Thyroid gland (tissue), 4 donors: Measurements from ENCODE around the gene ARHGAP15. TPM values are rescaled to one million over a fixed set of nuclear protein-coding genes. Genes with fewer than 3 reads are reported as not detected.

Experiments used
- DNase-seq, 2 donors: peaks; one replicate each; pipeline ENCODE4 v3.0.0-alpha.2; 2019
- H3K27ac ChIP-seq, 3 donors: fragments of 200-600 bp; sonication (generic); 1 replicate in 2 of 3; 2 replicates in 1 of 3; pipeline ENCODE4 v1.5.1; 2016 to 2019; ENCODE audit warnings: mild to moderate bottlenecking in 1 of 3, moderate library complexity in 1 of 3
- H3K27me3 ChIP-seq: fragments of 200-600 bp; sonication (generic); one replicate; pipeline ENCODE4 v1.5.1; 2019
- H3K36me3 ChIP-seq, 2 donors: fragments of 200-600 bp; sonication (generic); one replicate each; pipeline ENCODE4 v1.5.1; 2016 to 2019
- H3K4me1 ChIP-seq, 2 donors: fragments of 200-600 bp; sonication (generic); one replicate each; pipeline ENCODE4 v1.5.1; 2017 to 2019
- H3K4me3 ChIP-seq, 3 donors: fragments of 200-600 bp; sonication (generic); replicated peaks in 1 of 3; 1 replicate in 2 of 3; 2 replicates in 1 of 3; pipeline ENCODE4 v1.5.1; 2016; ENCODE audit warnings: mild to moderate bottlenecking in 1 of 3
- H3K9me3 ChIP-seq: fragments of 200-600 bp; sonication (generic); one replicate; pipeline ENCODE4 v1.5.1; 2017
- POLR2A ChIP-seq, 2 donors: fragments of 450-650 bp; IDR thresholded peaks; one replicate each; pipeline ENCODE4 v1.6.1; 2017; ENCODE audit warnings: antibody characterized with exemption in 2 of 2, mild to moderate bottlenecking in 2 of 2, moderate library complexity in 1 of 2
- WGBS, 2 donors: methylation state at CpG; one replicate each; pipeline ENCODE4 v1.1.5; 2017; 5-methylcytosine and 5-hydroxymethylcytosine counted together
- intact Hi-C: fragments of 100-400 bp; cut with DNase I; formaldehyde crosslinking; loops from one replicate; pipeline ENCODE4 v1.15.1; 2023
- total RNA-seq, 4 donors: library from RNA; depleted of rRNA; stranded (reverse); fragments of >200 nt; gene quantifications; one replicate each; pipeline ENCODE4 v1.2.3, GENCODE V29; 2016
- TF ChIP-seq, protein P1 (sequence below), 6 experiments: fragments of 200-600 bp in 3 of 6; fragments of 450-650 bp in 3 of 6; sonication (generic) in 3 of 6; IDR thresholded peaks; one replicate each; pipeline ENCODE4 v1.5.1; 2016 to 2019; ENCODE audit warnings: antibody characterized with exemption in 6 of 6, mild to moderate bottlenecking in 2 of 6, inconsistent platforms in 1 of 6, moderate library complexity in 1 of 6

ARHGAP15 gene
- total RNA-seq, 4 donors from 2014 or later: 9.8 to 24.4 (median 11.9) TPM

DNA sequence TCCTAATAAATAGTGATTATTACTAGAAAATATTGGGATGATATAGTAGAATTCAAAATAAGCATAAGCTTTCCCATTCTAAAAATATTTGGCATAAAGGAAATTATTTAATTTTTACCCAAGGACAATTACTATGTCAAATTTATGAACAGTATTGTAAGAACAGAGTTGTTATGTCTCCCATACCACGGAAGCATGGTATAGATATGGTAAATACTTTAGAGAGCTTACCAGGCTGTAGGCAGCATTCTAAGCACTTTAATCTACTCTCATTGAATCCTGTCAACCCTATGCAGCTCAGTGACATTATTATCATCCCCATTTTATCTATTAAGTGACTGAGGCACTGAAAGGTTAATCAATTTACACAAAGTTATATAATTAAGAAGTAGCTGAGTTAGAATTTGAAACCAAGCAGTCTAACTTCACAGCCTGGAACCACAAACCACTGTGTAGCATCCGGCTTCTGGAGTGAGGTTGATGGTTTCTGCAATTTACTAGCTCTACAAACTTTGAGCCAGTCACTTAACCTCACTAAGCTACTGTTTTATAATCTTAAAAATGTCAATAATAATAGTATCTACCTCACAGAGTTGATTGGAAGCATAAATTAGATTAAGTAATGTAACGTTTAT is 323.7 kb downstream of the ARHGAP15 start:
- H3K36me3 ChIP-seq: no peaks in the 10 kb centered on the region
- no peaks in the 10 kb centered on the region for H3K27me3 ChIP-seq
- no peaks in the 10 kb centered on the region for H3K9me3 ChIP-seq
- WGBS, 2 donors: 85 to 86% methylated on average over 3 of the region's 3 CpGs
- no peak overlapping the region for H3K4me3 ChIP-seq
- H3K27ac ChIP-seq: no peak overlapping the region
- intact Hi-C loops: no loop called here
- no peaks in the 10 kb centered on the region for H3K4me1 ChIP-seq
- TF ChIP-seq, protein P1, sequence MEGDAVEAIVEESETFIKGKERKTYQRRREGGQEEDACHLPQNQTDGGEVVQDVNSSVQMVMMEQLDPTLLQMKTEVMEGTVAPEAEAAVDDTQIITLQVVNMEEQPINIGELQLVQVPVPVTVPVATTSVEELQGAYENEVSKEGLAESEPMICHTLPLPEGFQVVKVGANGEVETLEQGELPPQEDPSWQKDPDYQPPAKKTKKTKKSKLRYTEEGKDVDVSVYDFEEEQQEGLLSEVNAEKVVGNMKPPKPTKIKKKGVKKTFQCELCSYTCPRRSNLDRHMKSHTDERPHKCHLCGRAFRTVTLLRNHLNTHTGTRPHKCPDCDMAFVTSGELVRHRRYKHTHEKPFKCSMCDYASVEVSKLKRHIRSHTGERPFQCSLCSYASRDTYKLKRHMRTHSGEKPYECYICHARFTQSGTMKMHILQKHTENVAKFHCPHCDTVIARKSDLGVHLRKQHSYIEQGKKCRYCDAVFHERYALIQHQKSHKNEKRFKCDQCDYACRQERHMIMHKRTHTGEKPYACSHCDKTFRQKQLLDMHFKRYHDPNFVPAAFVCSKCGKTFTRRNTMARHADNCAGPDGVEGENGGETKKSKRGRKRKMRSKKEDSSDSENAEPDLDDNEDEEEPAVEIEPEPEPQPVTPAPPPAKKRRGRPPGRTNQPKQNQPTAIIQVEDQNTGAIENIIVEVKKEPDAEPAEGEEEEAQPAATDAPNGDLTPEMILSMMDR (IDR thresholded peaks at IDR 0.05): no peak
- no peak for TF ChIP-seq POLR2A (IDR thresholded peaks at IDR 0.05)
- DNase-seq: no peak

DNA sequence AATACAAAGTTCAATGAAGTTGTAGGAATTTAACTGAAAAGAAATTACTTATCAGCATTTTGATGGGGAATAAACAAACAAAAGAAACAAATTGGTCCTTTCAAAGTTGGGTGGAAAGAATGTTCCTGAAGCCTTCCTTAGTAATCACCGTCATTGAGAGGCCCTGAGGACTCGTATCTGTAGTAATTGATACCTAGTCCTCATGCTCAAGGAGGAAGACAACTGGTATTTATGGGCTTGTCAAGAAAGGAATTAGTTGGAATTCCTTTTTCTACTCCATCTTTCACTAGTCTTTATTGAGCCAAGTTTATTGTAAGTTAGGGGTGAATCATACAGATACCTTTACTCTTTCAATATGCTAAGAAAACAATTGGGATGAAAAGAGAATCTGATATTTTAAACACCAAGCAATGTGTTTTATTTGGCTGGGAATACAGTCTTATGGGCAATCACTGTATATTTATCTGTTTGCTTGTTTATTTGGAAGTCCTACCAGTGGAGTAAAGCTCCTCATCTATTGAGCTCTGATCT is 324.8 kb downstream of the ARHGAP15 start:
- Histone ChIP-seq H3K9me3 (no peaks in the 10 kb centered on the region), H3K4me1 (peaks cover 0 to 5% of the 10 kb centered on the region in 2 donors), H3K36me3 (no peaks in the 10 kb centered on the region), H3K27ac (no peak overlapping the region), H3K4me3 (no peak overlapping the region), H3K27me3 (no peaks in the 10 kb centered on the region)
- 86 to 87% methylated on average over 2 of the region's 2 CpGs for WGBS, 2 donors
- DNase-seq: no peak
- intact Hi-C loops: no loop called here
- TF ChIP-seq, protein P1 (IDR thresholded peaks at IDR 0.05): no peak

DNA sequence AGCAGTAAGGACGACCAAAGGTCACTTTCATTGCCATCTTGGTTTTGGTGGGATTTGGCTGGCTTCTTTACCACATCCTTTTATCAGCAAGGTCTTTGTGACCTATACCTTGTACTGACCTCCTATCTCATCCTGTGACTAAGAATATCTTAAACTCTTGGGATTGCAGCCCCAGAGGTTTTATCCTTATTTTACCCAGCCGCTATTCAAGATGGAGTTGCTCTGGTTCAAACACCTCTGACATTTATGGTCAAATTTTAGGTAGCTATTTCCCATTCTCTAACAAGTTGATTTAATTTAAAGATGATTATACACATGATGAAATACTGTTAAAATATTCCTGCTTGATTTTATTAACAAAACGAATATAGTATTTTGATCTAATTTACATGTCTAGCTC is 326.1 kb downstream of the ARHGAP15 start:
- intact Hi-C loops: no loop called here
- Histone ChIP-seq H3K27me3 (no peaks in the 10 kb centered on the region), H3K27ac (no peak overlapping the region), H3K36me3 (no peaks in the 10 kb centered on the region), H3K4me1 (peaks cover 0 to 5% of the 10 kb centered on the region in 2 donors), H3K4me3 (no peak overlapping the region), H3K9me3 (no peaks in the 10 kb centered on the region)
- TF ChIP-seq, protein P1 (IDR thresholded peaks at IDR 0.05): no peak
- no peak for TF ChIP-seq POLR2A (IDR thresholded peaks at IDR 0.05)
- 96 to 98% methylated on average over 3 of the region's 3 CpGs for WGBS, 2 donors
- no peak for DNase-seq

DNA sequence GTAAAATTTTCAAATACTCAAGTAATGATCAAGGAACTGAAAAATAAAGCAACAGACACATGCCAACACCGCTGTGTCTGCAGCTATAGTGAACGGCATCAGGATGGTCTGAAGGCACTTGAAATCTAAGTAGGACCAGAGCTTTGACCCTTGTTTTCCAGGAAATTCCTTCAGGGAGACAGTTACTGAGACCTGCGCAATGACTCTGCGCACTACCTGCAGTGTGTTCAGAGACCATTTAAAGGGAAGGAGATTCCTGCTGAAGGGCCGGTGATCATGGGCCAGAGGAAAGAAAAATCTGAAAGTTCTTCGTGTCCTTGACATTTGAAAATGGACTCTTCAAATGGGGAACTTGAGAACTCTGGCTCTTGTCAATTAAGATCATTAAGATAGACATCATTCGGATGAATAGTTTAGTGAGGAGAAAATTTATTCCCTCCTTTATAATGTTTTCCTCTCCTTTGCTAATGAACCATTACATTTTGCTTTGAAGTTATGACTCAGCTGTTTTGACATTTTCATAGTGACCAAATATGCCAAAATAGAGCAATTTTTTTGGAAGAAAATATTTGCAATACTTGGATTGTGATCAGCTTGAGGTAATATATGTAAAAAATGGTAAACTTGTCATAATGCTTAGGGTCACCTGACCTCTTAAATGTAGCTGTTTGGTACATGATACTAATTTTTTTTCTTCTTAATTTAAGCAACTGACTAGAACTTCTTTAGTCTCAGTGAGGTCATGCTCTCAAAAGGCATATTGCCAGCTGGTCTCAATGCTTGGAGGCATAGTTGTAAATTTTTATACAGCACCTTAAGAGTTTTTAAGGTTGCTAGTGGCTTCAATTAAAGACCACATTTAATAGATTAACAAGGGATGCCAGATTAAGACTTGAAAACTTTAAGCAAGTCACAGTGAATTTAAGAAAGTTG is 329.3 kb downstream of the ARHGAP15 start:
- intact Hi-C loops: no loop called here
- Histone ChIP-seq H3K27me3 (no peaks in the 10 kb centered on the region), H3K4me1 (peaks cover 0 to 5% of the 10 kb centered on the region in 2 donors), H3K9me3 (no peaks in the 10 kb centered on the region), H3K4me3 (no peak overlapping the region), H3K36me3 (no peaks in the 10 kb centered on the region), H3K27ac (no peak overlapping the region)
- no peak for TF ChIP-seq POLR2A (IDR thresholded peaks at IDR 0.05)
- TF ChIP-seq, protein P1 (IDR thresholded peaks at IDR 0.05): no peak
- 91 to 93% methylated on average over 7 of the region's 7 CpGs for WGBS, 2 donors
- no peak for DNase-seq

DNA sequence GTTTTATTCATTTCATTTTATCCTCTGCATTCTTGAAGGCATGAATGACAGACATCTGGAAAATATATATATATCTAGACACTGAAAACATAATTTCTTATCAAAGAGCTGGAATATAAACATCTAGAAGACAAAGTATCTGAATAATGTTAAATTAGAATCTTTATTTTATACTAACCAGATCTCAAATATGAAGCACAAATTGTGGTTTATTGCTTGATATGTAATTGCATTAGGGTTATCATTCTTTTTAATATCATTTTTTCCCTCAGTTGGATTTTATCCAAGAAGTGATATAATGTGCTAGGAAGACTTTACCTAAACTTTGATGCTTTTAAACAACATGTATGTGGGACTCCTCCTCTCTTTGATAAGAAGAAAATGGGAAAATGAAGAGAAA is 331.2 kb downstream of the ARHGAP15 start:
- Histone ChIP-seq H3K36me3 (no peaks in the 10 kb centered on the region), H3K9me3 (no peaks in the 10 kb centered on the region), H3K27ac (no peak overlapping the region), H3K4me1 (peaks cover 0 to 5% of the 10 kb centered on the region in 2 donors), H3K27me3 (no peaks in the 10 kb centered on the region), H3K4me3 (no peak overlapping the region)
- no peak for TF ChIP-seq POLR2A (IDR thresholded peaks at IDR 0.05)
- TF ChIP-seq, protein P1 (IDR thresholded peaks at IDR 0.05): no peak
- intact Hi-C loops: no loop called here
- no peak for DNase-seq
